ENCODE measurements around the gene CIAO1.
"Not testable (repeated sequence)": the region's sequence is repeated elsewhere in the genome, so short reads cannot be mapped to it uniquely, and the experiment has no call there.

Gene CIAO1

DNA sequence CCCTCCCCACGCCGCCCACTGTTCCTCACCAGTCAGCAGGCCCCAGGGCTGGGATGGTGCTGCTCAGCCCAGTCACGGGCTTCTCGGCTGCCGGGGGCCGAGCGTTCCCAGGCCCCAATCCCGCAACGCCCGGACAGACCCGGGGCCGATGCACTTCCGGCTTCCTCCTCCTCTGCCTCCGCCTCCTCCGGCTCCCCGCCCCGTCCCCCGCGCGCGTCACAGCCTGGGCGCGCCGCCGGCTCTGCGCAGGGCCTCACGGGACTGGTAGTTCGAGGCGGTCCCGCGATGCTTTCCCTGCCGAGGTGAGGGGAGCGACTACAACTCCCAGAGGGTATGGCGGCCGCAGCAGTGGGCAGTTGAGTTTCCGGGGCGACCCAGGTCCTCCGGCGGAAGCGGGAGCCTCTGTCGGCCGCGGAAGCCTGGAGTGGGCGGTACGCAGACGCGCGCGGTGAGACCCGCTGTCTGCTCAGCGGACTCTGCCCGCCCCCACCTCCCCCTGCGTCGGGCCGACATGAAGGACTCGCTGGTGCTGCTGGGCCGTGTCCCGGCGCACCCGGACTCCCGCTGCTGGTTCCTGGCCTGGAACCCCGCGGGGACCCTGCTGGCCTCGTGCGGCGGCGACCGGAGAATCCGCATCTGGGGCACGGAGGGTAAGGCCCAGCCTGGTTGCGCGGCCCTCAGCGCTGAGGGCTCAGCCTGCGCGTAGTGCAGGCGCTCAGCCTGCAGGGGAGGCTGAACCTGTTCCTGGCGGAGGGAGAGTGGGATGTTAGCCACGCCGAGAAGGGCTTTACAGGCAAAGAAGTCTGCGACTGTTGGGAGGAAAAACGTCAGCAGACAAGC, at the start of gene CIAO1, which contains the start of gene TMEM127:
Gene CIAO1 (plus strand): TSS at position 386 of the 840 bp plus-strand sequence. CDS start 126 bp downstream, at position 512.
Gene TMEM127 (minus strand): TSS at position 158 of the 840 bp plus-strand sequence. CDS start 616 bp downstream, outside the sequence.
- DNase-seq = peak; percentile 99

- DNase-seq = no peak
These were observed 47.4 kb upstream of the CIAO1 start for GRCh38 chr2:96218508-96219131.

DNA sequence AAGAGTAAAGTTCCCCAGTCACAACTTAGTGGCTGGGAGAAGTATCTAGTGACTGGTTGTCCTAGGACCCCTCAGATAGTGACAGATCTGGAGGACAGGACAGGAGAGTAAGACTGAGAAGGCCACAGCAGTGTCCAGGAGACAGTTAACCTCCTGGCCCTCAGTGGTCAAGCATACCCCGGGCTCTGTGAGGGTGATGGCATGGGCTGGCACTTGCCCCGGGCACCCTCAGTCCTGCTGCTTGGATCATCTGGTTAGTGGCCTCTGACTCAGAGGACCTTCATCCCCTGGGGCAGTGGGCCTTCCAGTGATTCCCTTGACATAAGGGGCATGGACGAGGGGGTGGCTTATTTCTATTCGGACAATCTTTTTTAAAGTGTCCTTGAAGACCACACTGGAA, 46.1 kb upstream of the CIAO1 start:
- DNase-seq = not testable (repeated sequence)

DNA sequence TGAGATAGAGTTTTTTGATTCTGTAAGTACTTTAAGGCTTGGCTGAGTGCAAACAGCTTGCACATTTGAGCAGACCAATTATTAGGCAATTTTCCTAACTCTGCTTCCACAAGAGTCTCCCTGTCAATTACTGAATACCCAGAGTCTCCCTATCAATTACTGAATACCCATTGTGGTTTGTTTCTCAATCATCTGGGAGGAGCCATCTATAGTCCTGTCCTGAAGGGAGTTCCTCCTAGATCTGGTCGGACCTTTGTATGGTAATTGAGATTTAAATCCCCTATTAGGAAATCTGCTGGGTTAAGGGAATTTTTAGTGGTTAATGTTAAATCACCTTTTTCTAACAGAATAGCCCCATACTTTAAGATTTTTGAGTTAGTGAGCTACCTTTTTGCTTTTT, 44.9 kb upstream of the CIAO1 start:
- DNase-seq = peak; percentile 57

DNA sequence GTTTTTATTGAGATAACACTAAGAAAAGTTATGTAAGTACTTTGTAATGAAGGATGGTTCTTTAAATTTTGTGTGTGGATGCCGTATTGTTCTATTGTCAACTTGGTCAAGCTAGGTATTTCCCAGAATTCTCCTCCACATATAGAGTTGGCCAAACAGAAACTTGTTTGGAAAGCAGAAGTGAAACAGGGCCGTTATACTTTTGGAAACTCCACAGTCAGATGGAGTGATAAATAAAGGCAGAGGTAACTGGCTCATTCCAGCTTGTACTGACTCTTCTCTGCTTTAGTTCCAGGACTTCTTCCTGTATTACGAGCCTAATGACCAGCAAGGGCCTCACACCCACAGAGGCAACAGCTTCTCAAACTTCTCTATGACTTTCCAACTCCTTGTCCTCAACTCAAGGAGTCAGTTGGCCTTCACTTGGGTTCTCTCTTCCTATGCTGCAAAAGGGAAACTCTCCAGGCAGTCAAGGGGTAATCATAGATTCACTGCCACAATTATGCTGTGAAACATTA, 41.0 kb upstream of the CIAO1 start:
- DNase-seq = peak; percentile 89

GRCh38 chr2:96231316-96231715, 34.7 kb upstream of the CIAO1 start:
- no peak for DNase-seq

GRCh38 chr2:96233436-96233835, 32.6 kb upstream of the CIAO1 start:
- DNase-seq = peak; percentile 40

DNA sequence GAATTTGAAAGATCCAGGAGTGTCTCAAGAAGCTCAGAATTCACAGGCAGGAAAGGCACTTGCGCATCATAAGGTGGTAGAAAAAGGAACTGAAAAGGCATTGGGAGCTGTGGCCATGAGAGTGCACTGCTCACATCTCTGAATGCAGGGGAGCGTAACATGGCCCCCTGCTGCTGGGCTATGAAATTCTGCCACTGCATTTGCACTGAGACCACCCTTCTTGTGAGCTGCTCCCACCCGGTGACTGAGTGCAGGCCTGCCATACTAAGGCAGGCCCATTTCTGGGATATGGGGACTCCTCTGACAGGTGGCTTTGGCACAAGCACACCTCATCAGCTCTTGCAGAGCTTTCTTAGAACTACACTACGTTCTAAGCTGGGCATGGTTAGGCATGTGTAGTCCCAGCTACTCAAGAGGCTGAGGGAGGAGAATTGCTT, 32.1 kb upstream of the CIAO1 start:
- peak; percentile 44 for DNase-seq

DNA sequence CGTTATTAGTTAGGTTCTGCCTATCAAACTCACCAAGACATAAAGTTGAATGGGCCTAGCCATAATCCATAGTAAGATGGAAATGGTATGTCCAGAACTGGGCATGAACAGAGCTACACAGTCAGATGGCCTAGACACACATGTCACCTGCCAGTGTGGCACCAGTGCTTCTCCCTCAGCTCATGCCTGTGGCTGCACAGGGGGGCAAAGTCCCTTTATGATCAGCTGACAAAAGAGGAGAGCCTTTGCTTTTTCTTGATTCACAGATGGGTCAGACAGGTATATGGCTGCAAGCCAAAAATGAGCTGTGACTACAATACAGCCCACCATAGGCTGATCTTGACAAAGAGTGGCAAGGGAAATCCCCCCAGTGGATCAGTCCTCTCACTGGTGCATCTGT, 29.1 kb upstream of the CIAO1 start:
- no peak for DNase-seq

DNA sequence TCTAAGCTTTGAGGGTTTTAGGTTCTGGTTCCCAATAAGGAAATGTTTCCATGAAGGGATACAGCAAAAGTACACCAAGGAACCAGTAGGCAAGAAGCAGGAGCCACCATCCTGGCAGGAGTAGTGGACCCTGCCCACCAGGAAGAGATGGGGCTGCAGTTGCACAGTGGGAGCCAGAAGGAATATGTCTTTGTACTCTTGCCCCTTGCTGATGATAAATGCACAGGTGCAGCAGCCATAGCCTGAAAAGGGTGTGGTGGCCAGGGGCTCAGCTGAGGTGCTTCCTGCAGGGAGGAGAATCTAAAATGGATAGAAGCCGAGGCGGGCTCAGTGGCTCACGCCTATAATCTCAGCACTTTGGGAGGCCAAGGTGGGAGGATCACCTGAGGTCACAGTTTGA, 27.8 kb upstream of the CIAO1 start:
- DNase-seq = no peak

GRCh38 chr2:96239091-96239490, 26.9 kb upstream of the CIAO1 start:
- no peak for DNase-seq

DNA sequence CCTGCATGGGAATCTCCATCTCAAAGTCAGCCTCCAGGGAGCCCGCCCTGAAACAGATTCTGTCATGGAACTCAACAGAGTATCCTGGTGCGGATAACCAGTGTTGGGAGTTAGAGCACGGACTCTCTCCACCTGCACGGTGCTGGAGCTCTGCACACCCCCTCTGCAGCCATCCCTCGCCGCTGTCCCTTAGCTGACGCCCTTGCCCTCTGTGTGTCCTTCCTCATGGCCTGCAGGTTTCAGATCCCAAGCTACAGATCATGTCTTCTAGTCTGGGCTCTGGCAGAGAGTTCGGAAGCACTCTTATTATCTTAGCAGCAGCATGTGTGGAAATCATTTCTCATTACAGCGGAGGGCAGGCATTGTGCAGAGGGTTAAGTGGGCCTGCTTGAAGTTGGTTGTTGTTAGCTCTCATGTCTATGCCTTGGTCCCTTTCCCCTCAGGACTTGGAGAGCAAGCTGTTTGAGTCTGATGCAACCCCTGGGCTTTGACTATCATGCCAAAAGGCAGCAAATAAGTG, 26.2 kb upstream of the CIAO1 start:
- no peak for DNase-seq

GRCh38 chr2:96240341-96241038, 25.5 kb upstream of the CIAO1 start:
- DNase-seq = no peak

- DNase-seq = no peak
These were observed 24.8 kb upstream of the CIAO1 start for GRCh38 chr2:96241227-96241626.

DNA sequence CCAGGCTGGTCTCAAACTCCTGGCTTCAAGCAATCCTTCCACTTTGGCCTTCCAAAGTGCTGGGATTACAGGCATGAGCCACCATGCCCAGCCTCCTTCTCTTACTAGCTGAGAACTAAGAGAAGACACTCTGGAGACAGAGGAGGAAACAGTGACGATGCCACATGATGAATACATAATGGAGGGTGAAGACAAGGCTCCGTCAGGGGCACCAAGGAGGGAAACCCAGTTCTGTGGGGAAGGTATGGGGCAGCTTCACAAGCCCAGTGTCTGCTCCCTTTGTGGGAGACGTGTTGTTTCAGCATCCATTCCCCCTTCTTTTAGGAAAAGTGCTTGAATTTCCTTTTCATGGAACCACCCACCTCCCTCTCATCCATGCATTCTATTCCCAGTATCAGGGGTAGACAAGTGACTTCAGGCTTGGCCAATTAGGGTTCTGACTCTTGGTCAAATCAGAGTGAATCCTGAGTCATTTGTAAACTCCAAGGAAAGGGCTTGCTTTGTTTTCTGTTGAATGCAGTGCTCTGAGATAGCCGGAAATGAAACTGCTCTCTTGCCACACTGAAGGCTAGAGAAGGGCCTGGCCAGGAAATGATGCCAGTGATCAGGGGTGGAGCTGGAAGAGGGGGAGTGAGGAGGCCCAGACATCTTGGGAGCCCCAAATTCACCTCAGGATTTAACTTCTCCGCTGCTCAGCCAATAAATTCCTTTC, 24.0 kb upstream of the CIAO1 start:
- peak; percentile 95 for DNase-seq

DNA sequence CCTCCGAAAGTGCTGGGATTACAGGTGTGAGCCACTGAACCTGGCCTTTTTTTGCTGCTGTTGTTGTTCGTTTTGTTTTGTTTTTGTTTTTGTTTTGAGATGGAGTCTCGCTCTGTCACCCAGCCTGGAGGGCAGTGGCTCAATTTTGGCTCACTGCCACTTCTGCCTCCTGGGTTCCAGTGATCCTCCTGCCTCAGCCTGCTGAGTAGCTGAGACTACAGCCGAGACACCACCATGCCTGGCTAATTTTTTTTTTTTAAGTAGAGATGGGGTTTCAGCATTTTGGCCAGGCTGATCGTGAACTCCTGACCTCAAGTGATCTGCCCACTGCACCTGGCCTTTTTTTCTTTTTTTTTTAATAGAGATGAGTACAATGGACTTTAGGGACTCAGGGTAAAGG, 22.2 kb upstream of the CIAO1 start:
- no peak for DNase-seq

DNA sequence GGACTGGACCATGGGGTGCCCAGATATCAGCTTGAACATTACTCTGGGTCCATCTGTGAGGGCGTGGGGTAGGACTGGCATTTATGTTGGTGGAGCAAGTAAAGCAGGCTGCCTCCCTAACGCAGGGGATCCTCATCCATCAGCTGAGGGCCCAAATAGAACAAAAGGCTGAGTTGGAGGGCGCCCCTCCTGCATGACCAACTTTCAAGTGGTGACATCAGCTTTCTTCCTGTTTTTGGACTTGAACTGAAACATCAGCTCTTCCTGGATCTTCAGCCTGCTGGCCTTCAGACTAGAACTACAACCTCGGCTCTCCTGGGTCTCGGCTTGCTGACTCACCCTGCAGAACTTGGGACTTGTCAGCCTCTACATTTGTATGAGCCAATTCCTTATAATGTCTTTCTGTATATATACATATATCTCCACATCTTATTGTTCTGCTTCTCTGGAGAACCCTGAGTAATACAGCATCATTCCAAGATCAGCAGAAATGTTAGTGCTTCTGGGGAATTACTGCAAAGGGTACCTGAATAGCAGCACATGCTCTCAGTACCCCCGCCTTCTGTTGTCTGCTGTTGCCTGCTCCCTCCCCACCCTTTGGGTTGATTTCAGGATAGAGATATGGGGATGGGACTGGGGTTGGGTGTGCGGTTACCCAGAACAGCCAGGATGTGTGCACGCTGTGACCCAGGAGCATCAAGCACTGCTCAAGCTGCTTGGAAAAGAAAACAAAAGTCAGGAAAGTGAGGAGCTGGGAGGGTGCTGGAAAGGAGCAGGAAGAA, 20.2 kb upstream of the CIAO1 start:
- peak; percentile 95 for DNase-seq

DNA sequence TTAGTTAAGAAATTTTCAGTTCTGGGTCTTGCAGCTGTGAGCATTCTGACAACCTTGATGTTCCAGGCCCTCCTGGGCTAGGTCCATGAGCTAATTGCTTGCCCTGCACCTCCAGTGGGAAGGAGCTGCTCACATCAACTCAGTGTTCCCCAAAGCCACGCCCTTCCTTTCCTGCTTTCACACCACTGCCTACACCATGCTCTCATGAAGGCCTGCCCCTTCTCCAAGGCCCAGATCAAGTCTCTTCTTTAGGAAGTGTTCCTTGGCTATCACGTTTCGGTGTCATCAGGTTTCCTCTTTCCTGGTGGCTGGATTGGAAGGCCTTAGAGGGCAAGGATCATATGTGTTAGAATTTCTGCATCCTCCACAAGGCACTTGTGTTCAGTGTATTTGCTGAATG, 19.0 kb upstream of the CIAO1 start:
- peak; percentile 72 for DNase-seq

DNA sequence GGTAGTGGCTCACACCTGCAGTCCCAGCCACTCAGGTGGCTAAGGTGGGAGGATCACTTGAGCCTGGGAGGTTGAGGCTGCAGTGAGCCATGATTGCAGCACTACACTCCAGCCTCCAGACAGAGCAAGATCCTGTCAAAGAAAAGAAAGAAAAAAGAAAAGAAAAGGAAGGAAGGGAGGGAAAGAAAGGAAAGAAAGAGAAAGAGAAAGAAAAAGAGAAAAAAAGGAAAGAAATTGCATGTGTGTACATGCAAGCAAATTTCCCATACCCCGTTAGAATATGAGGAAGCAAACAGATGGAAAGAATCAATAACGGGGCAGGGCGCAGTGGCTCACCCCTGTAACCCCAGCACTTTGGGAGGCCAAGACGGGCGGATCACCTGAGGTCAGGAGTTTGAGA, 18.1 kb upstream of the CIAO1 start:
- no peak for DNase-seq

DNA sequence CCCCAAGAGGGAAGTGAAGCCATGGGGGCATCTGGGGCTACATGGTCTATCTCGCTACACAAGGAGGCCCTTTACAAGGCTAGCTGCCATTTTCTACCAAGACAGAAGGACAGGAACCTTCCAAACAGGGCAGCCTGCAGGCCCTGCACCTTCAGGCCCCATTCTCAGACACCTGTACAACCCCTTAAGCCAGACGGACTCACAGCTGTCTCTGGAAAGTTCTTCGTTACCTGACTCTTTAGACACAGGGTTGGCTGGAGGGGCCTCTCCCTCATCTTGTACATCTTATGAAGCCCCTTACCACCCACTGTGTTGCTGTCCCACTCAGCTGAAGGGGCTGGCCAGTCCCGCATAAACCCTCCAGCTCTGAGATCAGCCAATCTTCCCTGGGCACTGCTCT, 17.4 kb upstream of the CIAO1 start:
- no peak for DNase-seq

- DNase-seq = no peak
These were observed 16.4 kb upstream of the CIAO1 start for GRCh38 chr2:96249654-96250053.

- DNase-seq = no peak
These were observed 15.8 kb upstream of the CIAO1 start for GRCh38 chr2:96250188-96250587.
